HG03025 (cell line): Measurements from ENCODE around the gene CPEB4.

ENCODE experiments used
- ATAC-seq: cut with Tn5 transposase; IDR thresholded peaks from one replicate; pipeline ENCODE4 v1.9.1; 2021; ENCODE audit warnings: mild to moderate bottlenecking, moderate library complexity; ENCODE audit not compliant: unreplicated experiment, low FRiP score

The CPEB4 gene

GRCh38 chr5:173858670-173859407 is 29.3 kb upstream of the CPEB4 start:
- no peak for ATAC-seq

- no peak for ATAC-seq
These were observed 28.6 kb upstream of the CPEB4 start for GRCh38 chr5:173859408-173860159.

GRCh38 chr5:173862047-173862477 is 26.1 kb upstream of the CPEB4 start:
- ATAC-seq = no peak

- no peak for ATAC-seq
These were observed 24.8 kb upstream of the CPEB4 start for GRCh38 chr5:173863359-173863758.

GRCh38 chr5:173864126-173865050 is 23.8 kb upstream of the CPEB4 start:
- ATAC-seq = no peak

- ATAC-seq = no peak
These were observed 21.8 kb upstream of the CPEB4 start for GRCh38 chr5:173866243-173866857.

- no peak for ATAC-seq
These were observed 21.1 kb upstream of the CPEB4 start for GRCh38 chr5:173866858-173867679.

- ATAC-seq = no peak
These were observed 19.9 kb upstream of the CPEB4 start for GRCh38 chr5:173868096-173868880.

GRCh38 chr5:173869316-173869715 is 18.8 kb upstream of the CPEB4 start:
- no peak for ATAC-seq

- no peak for ATAC-seq
These were observed 15.2 kb upstream of the CPEB4 start for GRCh38 chr5:173872957-173873305.

- ATAC-seq = no peak
These were observed 14.7 kb upstream of the CPEB4 start for GRCh38 chr5:173873306-173873922.

GRCh38 chr5:173875189-173875588 is 13.0 kb upstream of the CPEB4 start:
- ATAC-seq = no peak

- no peak for ATAC-seq
These were observed 9.8 kb upstream of the CPEB4 start for GRCh38 chr5:173878224-173878967.

- no peak for ATAC-seq
These were observed 7.7 kb upstream of the CPEB4 start for GRCh38 chr5:173880306-173880985.

- ATAC-seq = no peak
These were observed 6.2 kb upstream of the CPEB4 start for GRCh38 chr5:173881811-173882575.

GRCh38 chr5:173882632-173883031 is 5.5 kb upstream of the CPEB4 start:
- no peak for ATAC-seq
